AG09319 (cell line): ENCODE measurements around the gene NQO1.

Experiments used
- DNase-seq: peaks from one replicate; pipeline ENCODE4 v3.0.0-alpha.2; 2010; ENCODE audit warnings: low read depth; ENCODE audit errors: extremely low read depth
- TF ChIP-seq, protein P1 (sequence below): IDR thresholded peaks from 2 replicates; pipeline ENCODE4 v1.5.1; 2011; ENCODE audit warnings: low read depth, mild to moderate bottlenecking, inconsistent platforms, low read length, moderate library complexity

Gene NQO1

DNA sequence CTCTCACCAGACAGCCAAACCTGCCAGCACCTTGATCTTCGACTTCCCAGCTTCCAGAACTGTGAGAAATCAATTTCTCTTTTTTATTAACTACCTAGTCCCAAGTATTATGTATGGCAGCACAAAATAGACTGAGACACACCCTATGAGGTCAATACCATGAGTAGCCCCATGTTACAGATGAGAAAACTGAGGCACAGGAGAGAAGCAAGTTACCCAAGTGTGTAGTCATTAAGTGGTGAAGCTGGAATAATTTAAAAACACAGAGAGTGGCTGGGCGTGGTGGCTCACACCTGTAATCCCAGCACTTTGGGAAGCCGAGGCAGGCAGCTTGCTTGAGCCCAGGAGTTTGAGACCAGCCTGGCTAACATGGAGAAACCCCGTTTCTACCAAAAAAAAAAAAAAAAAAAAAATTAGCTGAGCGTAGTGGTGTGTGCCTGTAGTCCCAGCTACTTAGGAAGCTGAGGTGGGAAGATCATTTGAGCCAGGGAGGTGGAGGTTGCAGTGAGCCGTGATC, 4.9 kb downstream of the NQO1 start:
- TF ChIP-seq, protein P1, sequence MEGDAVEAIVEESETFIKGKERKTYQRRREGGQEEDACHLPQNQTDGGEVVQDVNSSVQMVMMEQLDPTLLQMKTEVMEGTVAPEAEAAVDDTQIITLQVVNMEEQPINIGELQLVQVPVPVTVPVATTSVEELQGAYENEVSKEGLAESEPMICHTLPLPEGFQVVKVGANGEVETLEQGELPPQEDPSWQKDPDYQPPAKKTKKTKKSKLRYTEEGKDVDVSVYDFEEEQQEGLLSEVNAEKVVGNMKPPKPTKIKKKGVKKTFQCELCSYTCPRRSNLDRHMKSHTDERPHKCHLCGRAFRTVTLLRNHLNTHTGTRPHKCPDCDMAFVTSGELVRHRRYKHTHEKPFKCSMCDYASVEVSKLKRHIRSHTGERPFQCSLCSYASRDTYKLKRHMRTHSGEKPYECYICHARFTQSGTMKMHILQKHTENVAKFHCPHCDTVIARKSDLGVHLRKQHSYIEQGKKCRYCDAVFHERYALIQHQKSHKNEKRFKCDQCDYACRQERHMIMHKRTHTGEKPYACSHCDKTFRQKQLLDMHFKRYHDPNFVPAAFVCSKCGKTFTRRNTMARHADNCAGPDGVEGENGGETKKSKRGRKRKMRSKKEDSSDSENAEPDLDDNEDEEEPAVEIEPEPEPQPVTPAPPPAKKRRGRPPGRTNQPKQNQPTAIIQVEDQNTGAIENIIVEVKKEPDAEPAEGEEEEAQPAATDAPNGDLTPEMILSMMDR, result no peak
- DNase-seq, result no peak

DNA sequence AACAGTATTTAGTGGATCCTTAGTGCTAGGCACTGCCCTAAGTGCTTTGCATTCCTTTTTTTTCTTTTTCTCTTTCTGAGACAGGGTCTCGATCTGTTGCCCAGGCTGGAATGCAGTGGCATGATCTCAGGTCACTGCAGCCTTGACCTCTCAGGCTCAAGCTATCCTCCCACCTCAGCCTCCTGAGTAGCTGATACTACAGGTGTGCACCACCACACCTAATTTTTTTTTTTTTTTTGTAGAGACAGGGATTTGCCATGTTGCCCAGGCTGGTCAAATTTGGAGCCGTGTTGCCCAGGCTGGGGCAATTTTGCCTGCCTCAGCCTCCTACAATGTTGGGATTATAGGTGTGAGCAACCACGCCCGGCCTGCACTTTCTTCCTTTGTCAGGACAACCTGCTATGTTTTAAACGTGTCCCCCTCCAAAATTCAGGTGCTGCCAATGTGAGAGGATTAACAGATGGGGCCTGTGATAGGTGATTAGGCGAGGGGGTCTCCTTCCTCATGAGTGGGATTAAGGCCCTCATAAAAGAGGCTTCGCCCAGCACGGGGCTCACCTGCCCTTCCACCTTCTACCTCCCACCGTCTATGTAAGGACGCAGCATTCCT, 5.4 kb downstream of the NQO1 start:
- DNase-seq, result no peak
- TF ChIP-seq, protein P1, result no peak

DNA sequence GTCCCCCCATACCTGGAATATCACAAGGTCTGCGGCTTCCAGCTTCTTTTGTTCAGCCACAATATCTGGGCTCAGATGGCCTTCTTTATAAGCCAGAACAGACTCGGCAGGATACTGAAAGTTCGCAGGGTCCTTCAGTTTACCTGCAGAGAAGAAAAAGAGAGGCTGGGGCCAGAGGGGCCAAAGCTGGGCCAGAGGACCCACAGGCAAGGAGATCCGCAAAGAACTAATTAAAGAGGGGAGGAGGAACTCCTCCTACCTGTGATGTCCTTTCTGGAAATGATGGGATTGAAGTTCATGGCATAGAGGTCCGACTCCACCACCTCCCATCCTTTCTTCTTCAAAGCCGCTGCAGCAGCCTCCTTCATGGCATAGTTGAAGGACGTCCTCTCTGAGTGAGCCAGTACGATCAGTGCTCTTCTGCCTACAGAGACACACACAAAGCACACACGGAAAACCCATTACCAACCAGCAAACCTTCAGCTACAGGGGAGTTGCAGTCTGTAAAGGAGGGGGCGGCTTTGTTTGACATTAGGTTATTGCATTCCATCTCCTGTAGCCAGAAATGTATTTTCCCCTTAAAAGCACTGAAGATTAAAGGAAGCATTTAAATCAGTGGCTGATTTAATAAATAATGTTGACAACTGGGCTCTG, 8.1 kb downstream of the NQO1 start:
- TF ChIP-seq, protein P1, result no peak
- DNase-seq, result no peak

DNA sequence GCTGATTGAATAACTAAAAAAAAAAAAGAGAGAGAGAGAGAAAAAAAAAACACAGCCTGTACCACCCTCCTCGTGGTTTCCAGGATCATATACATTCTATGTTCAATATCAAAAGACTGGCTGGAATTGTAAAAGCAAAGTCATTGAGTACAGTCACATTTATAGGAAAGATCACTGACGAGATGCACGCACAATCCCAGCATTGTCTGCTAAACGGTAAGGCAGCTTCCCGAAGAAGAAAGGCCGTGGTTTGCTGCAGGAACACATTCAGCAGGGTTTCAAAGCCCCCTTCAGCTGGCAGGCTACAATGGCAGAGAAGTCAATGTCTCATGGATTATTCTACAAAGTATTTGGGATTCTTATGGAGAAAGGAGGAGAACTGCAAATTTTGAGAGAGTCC, 9.3 kb downstream of the NQO1 start:
- TF ChIP-seq, protein P1, result no peak
- no peak for DNase-seq

DNA sequence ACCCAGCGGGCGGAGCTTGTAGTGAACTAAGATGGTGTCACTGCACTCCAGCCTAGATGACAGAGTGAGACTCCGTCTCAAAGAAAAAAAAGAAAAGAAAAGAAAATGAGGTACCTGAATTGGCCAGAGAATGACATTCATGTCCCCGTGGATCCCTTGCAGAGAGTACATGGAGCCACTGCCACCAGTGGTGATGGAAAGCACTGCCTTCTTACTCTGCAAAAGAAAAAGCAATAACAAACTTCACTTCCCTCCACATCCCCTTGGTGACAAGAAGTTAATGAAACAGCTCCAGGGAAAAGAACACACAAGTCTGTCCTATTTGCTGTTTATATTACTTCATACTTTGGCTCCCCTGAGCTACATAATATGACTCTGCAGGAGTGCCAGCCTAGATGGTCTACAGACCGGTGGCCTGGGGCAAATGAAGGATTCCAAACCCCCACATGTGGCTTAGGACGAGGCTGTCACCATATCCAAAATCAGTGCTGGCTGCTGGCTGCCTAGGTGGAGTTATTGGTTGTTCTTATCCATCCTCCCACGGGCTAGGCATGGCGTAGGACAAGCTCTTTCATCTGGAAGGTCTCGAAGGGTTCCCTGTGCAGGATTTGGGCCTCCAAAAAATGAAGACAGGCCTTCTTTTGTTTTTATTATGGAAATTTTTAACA, 13.3 kb downstream of the NQO1 start:
- TF ChIP-seq, protein P1, result no peak
- DNase-seq, result no peak

DNA sequence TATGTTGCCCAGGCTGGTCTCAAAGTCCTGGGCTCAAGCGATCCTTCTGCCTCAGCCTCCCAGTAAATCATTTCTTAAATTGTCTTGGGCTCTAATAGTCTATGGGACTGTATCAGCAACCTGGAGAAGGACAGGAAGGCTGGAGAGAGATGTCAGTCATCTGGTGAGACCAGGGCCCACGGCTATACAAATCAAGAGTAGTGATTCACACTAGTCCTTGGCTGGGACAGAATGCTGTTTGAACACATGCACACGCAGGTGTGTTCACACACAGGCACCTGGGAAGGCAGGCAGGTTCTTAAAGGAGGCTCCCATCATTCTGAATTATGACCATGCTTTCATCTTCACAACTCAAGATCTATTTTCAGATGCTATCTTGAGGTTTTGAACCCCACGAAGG, 14.1 kb downstream of the NQO1 start:
- TF ChIP-seq, protein P1, result no peak
- DNase-seq, result no peak

DNA sequence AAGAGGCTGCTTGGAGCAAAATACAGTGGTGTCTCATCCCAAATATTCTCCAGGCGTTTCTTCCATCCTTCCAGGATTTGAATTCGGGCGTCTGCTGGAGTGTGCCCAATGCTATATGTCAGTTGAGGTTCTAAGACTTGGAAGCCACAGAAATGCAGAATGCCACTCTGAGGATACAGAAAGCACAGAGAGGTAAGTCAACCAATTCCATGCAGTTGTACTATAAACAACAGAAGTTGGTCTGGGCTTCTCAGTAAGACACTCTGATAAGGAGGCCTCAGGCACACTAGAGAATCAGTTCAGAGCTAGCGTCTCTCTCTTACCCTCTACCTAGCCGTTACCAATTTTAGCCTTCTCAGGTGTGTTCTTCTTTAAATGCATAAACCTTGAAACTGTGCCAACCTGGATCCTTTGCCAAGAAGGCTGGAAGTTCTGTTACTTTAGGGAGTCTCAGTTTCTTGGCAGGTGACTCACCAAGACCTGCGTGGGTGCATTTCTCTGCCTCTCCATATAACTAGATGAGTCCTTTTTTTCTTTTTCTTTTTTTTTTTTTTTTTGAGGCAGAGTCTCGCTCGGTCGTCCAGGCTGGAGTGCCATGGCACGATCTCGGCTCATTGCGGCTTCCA, 15.1 kb downstream of the NQO1 start:
- TF ChIP-seq, protein P1, result no peak
- no peak for DNase-seq
